Rectal smooth muscle tissue (tissue), 1 donor: ENCODE results near the gene DCXR.
A peak's percentile ranks its signal among the peaks of the same experiment; 100 is the strongest.

Source experiments
- H3K27ac ChIP-seq: one replicate; pipeline ENCODE4 v1.7.0; 2013; ENCODE audit warnings: low read depth, low read length, inconsistent platforms
- H3K27me3 ChIP-seq: one replicate; pipeline ENCODE4 v1.7.0; 2013; ENCODE audit warnings: low read length; ENCODE audit not compliant: control insufficient read depth, insufficient read depth
- H3K36me3 ChIP-seq: one replicate; pipeline ENCODE4 v1.7.0; 2013; ENCODE audit warnings: low read length; ENCODE audit not compliant: control insufficient read depth, insufficient read depth
- H3K4me1 ChIP-seq: one replicate; pipeline ENCODE4 v1.7.0; 2013; ENCODE audit warnings: low read length; ENCODE audit not compliant: control insufficient read depth, insufficient read depth
- H3K4me3 ChIP-seq: one replicate; pipeline ENCODE4 v1.7.0; 2013; ENCODE audit warnings: low read length
- H3K9ac ChIP-seq: one replicate; pipeline ENCODE4 v1.7.0; 2013; ENCODE audit warnings: low read length

The DCXR gene

GRCh38 chr17:81995463-81996231 lies 41.9 kb downstream of the DCXR start:
- Histone ChIP-seq H3K27ac (no peak overlapping the region), H3K4me1 (peaks cover 9% of the 10 kb centered on the region), H3K9ac (no peak overlapping the region), H3K4me3 (no peak overlapping the region), H3K27me3 (no peaks in the 10 kb centered on the region), H3K36me3 (no peaks in the 10 kb centered on the region)

- H3K4me3 ChIP-seq: no peak overlapping the region
- H3K36me3 ChIP-seq: no peaks in the 10 kb centered on the region
- H3K9ac ChIP-seq: no peak overlapping the region
- no peaks in the 10 kb centered on the region for H3K27me3 ChIP-seq
- H3K4me1 ChIP-seq: peaks cover 9% of the 10 kb centered on the region
- H3K27ac ChIP-seq: no peak overlapping the region
Observed at GRCh38 chr17:81994593-81995462, 42.7 kb downstream of the DCXR start.

GRCh38 chr17:81993729-81994592 lies 43.5 kb downstream of the DCXR start:
- H3K36me3 ChIP-seq: no peaks in the 10 kb centered on the region
- H3K4me3 ChIP-seq: no peak overlapping the region
- no peak overlapping the region for H3K27ac ChIP-seq
- no peaks in the 10 kb centered on the region for H3K27me3 ChIP-seq
- H3K9ac ChIP-seq: no peak overlapping the region
- H3K4me1 ChIP-seq: peaks cover 9% of the 10 kb centered on the region

GRCh38 chr17:81992306-81993102 lies 45.0 kb downstream of the DCXR start:
- H3K4me3 ChIP-seq: peak overlapping the region; percentile 58
- H3K36me3 ChIP-seq: no peaks in the 10 kb centered on the region
- peak overlapping the region; percentile 79 for H3K27ac ChIP-seq
- H3K27me3 ChIP-seq: no peaks in the 10 kb centered on the region
- H3K4me1 ChIP-seq: peaks cover 9% of the 10 kb centered on the region
- H3K9ac ChIP-seq: no peak overlapping the region

- Histone ChIP-seq H3K4me1 (peaks cover 9% of the 10 kb centered on the region), H3K4me3 (peak overlapping the region; percentile 58), H3K27me3 (no peaks in the 10 kb centered on the region), H3K27ac (peak overlapping the region; percentile 79), H3K36me3 (no peaks in the 10 kb centered on the region), H3K9ac (peak overlapping the region; percentile 40)
Observed at GRCh38 chr17:81991684-81992305, 45.7 kb downstream of the DCXR start.

- Histone ChIP-seq H3K27me3 (no peaks in the 10 kb centered on the region), H3K4me1 (peaks cover 9% of the 10 kb centered on the region), H3K36me3 (no peaks in the 10 kb centered on the region), H3K27ac (peak overlapping the region; percentile 79), H3K4me3 (peak overlapping the region; percentile 58), H3K9ac (peak overlapping the region; percentile 40)
Observed at GRCh38 chr17:81990836-81991683, 46.4 kb downstream of the DCXR start.

GRCh38 chr17:81987161-81987770 lies 50.2 kb downstream of the DCXR start:
- no peaks in the 10 kb centered on the region for H3K27me3 ChIP-seq
- no peak overlapping the region for H3K27ac ChIP-seq
- H3K36me3 ChIP-seq: peaks cover 12% of the 10 kb centered on the region
- H3K4me1 ChIP-seq: peaks cover 6% of the 10 kb centered on the region
- H3K9ac ChIP-seq: no peak overlapping the region
- H3K4me3 ChIP-seq: no peak overlapping the region

- Histone ChIP-seq H3K27me3 (no peaks in the 10 kb centered on the region), H3K27ac (no peak overlapping the region)
Observed at GRCh38 chr17:81986606-81987005, 50.9 kb downstream of the DCXR start.

More at GRCh38 chr17:81986606-81987005, 50.9 kb downstream of the DCXR start:
- Histone ChIP-seq H3K9ac (no peak overlapping the region), H3K36me3 (peaks cover 12% of the 10 kb centered on the region), H3K4me1 (no peaks in the 10 kb centered on the region), H3K4me3 (no peak overlapping the region)
